Limb (tissue), 2 donors: Measurements from ENCODE around the gene MAPK14.
"Not testable (repeated sequence)": the region's sequence is repeated elsewhere in the genome, so short reads cannot be mapped to it uniquely, and the experiment has no call there.

Experiments used
- DNase-seq, 2 donors: peaks; one replicate each; pipeline ENCODE4 v3.0.0-alpha.2; 2016; ENCODE audit errors: extremely low spot score in 2 of 2

MAPK14 gene

GRCh38 chr6:36068586-36068985 lies 41.0 kb downstream of the MAPK14 start:
- DNase-seq: no peak

GRCh38 chr6:36069573-36069972 lies 42.0 kb downstream of the MAPK14 start:
- no peak for DNase-seq

GRCh38 chr6:36070252-36070651 lies 42.6 kb downstream of the MAPK14 start:
- no peak for DNase-seq

- no peak for DNase-seq
Measured at GRCh38 chr6:36071281-36071680, 43.7 kb downstream of the MAPK14 start.

- no peak for DNase-seq
Measured at GRCh38 chr6:36071714-36072113, 44.1 kb downstream of the MAPK14 start.

GRCh38 chr6:36072681-36073080 lies 45.1 kb downstream of the MAPK14 start:
- DNase-seq: no peak

- DNase-seq: no peak
Measured at GRCh38 chr6:36073587-36073986, 46.0 kb downstream of the MAPK14 start.

- DNase-seq: no peak
Measured at GRCh38 chr6:36075656-36076055, 48.0 kb downstream of the MAPK14 start.

GRCh38 chr6:36076178-36077063 lies 48.8 kb downstream of the MAPK14 start:
- no peak for DNase-seq

GRCh38 chr6:36078159-36078558 lies 50.6 kb downstream of the MAPK14 start:
- no peak for DNase-seq

- DNase-seq: no peak
Measured at GRCh38 chr6:36079601-36080000, 52.0 kb downstream of the MAPK14 start.

GRCh38 chr6:36082318-36082717 lies 54.7 kb downstream of the MAPK14 start:
- DNase-seq: no peak

- DNase-seq: no peak
Measured at GRCh38 chr6:36083446-36083845, 55.8 kb downstream of the MAPK14 start.

- not testable (repeated sequence) for DNase-seq
Measured at GRCh38 chr6:36088204-36088603, 60.6 kb downstream of the MAPK14 start.

GRCh38 chr6:36089048-36089447 lies 61.4 kb downstream of the MAPK14 start:
- no peak for DNase-seq

- DNase-seq: no peak
Measured at GRCh38 chr6:36094238-36094637, 66.6 kb downstream of the MAPK14 start.

- peak; percentile 80 to 88 for DNase-seq
Measured at GRCh38 chr6:36094753-36095496, 67.3 kb downstream of the MAPK14 start.

GRCh38 chr6:36095497-36096391 lies 68.1 kb downstream of the MAPK14 start:
- no peak for DNase-seq

GRCh38 chr6:36098253-36098919 lies 70.8 kb downstream of the MAPK14 start:
- no peak for DNase-seq

- DNase-seq: no peak
Measured at GRCh38 chr6:36098920-36099647, 71.5 kb downstream of the MAPK14 start.
